GM23248 (cell line): ENCODE results near the gene KCND3. TPM values are rescaled to one million over a fixed set of nuclear protein-coding genes. Genes with fewer than 3 reads are reported as not detected.

Source experiments
- DNase-seq: peaks from one replicate; pipeline ENCODE4 v3.0.0-alpha.2; 2015
- H2AFZ ChIP-seq: fragments of 200-600 bp; sonication (generic); 2 replicates; pipeline ENCODE4 v1.6.1; 2016; ENCODE audit warnings: antibody characterized with exemption
- H3F3A ChIP-seq: fragments of 200-600 bp; sonication (generic); 2 replicates; pipeline ENCODE4 v1.6.1; 2016; ENCODE audit warnings: mild to moderate bottlenecking, antibody characterized with exemption, mixed run types; ENCODE audit not compliant: insufficient read depth
- H3K27ac ChIP-seq: fragments of 200-600 bp; sonication (generic); 2 replicates; pipeline ENCODE4 v1.5.1; 2016; ENCODE audit warnings: mild to moderate bottlenecking
- H3K27me3 ChIP-seq: fragments of 200-600 bp; sonication (generic); replicated peaks from 2 replicates; pipeline ENCODE4 v1.6.1; 2016; ENCODE audit warnings: mild to moderate bottlenecking; ENCODE audit not compliant: insufficient read depth
- H3K36me3 ChIP-seq: fragments of 200-600 bp; sonication (generic); 2 replicates; pipeline ENCODE4 v1.6.1; 2016; ENCODE audit warnings: low read depth, mild to moderate bottlenecking
- H3K4me1 ChIP-seq: fragments of 200-600 bp; sonication (generic); 2 replicates; pipeline ENCODE4 v1.6.1; 2016; ENCODE audit warnings: mild to moderate bottlenecking; ENCODE audit not compliant: insufficient read depth
- H3K4me2 ChIP-seq: fragments of 200-600 bp; sonication (generic); one replicate; pipeline ENCODE4 v1.6.1; 2016; ENCODE audit warnings: mild to moderate bottlenecking; ENCODE audit not compliant: unreplicated experiment
- H3K4me3 ChIP-seq: fragments of 200-600 bp; sonication (generic); 2 replicates; pipeline ENCODE4 v1.5.1; 2016; ENCODE audit warnings: mild to moderate bottlenecking
- H3K79me2 ChIP-seq: fragments of 200-600 bp; sonication (generic); 2 replicates; pipeline ENCODE4 v1.6.1; 2016; ENCODE audit warnings: mild to moderate bottlenecking; ENCODE audit not compliant: insufficient read depth
- H3K9ac ChIP-seq: fragments of 200-600 bp; sonication (generic); 2 replicates; pipeline ENCODE4 v1.6.1; 2016; ENCODE audit warnings: mild to moderate bottlenecking
- H3K9me2 ChIP-seq: fragments of 200-600 bp; sonication (generic); 2 replicates; pipeline ENCODE4 v1.6.1; 2016; ENCODE audit warnings: mixed run types, mild to moderate bottlenecking, moderate library complexity; ENCODE audit not compliant: insufficient read depth
- H3K9me3 ChIP-seq: fragments of 200-600 bp; sonication (generic); one replicate; pipeline ENCODE4 v1.6.1; 2017; ENCODE audit warnings: low read depth
- H4K20me1 ChIP-seq: fragments of 200-600 bp; sonication (generic); 2 replicates; pipeline ENCODE4 v1.6.0; 2016; ENCODE audit not compliant: insufficient read depth
- EZH2 ChIP-seq: fragments of 200-600 bp; sonication (generic); IDR thresholded peaks from 2 replicates; pipeline ENCODE4 v1.6.1; 2018; ENCODE audit warnings: antibody characterized with exemption, mild to moderate bottlenecking; ENCODE audit not compliant: insufficient read depth, poor library complexity, severe bottlenecking
- EZH2phosphoT487 ChIP-seq: fragments of 200-600 bp; sonication (generic); IDR thresholded peaks from 2 replicates; pipeline ENCODE4 v1.6.1; 2018; ENCODE audit warnings: antibody characterized with exemption, moderate library complexity, mild to moderate bottlenecking, low read depth; ENCODE audit not compliant: insufficient read depth
- WGBS, 2 experiments: methylation state at CpG; one replicate each; pipeline ENCODE4 v1.1.6; 2015 to 2017; ENCODE audit warnings: low lambda C conversion rate in 2 of 2, low coverage in 1 of 2; ENCODE audit errors: missing lambda C conversion rate in 2 of 2; 5-methylcytosine and 5-hydroxymethylcytosine counted together
- in situ Hi-C: fragments of 300-500 bp; cut with MboI; formaldehyde crosslinking; loops from 2 replicates; pipeline ENCODE4 v1.15.0; 2020
- polyA plus RNA-seq: library from polyadenylated mRNA; unstranded; fragments of >200 nt; fragmentation: Nextera tagmentation; extraction: Ambion mirVana; gene quantifications from 2 replicates; pipeline ENCODE4 v1.2.1, GENCODE V29; 2016
- total RNA-seq: library from RNA; depleted of rRNA; stranded (reverse); fragments of >200 nt; shearing (Covaris generic); gene quantifications from 2 replicates; pipeline ENCODE4 v1.2.3, GENCODE V29; 2014

Gene KCND3
- total and polyA plus RNA-seq, 2 experiments from 2014 or later = 0.08 to 0.22 TPM

DNA sequence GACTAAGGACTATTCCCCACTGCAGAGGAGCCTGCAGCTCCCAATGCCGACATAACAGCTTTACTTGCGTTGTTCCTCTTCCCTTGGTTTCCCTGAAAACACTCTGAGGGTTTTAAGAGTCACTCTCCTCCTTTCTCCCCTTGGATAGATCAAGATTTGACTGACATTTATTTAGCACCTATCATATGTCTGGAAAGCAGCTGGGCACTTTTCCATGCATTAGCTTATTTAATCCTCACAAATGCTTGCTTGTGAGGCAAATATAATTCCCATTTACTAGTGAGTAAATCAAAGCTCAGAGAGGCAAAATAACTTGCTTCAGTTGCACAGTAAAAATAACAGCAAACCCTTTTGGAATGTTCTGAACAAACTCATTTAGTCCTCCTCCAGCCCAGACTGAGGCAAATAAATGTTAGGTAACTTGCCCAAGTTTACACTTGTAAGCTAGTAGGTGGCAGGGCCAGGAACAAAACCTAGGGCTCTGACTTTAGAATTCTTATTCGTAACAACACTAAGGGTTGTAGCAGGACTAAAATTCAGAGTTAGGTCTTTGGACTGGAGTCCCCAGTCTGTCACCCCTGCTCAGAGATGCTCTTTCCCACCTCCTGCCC, 81.4 kb downstream of the KCND3 start:
- in situ Hi-C loops = no loop called here
- no peak overlapping the region for H3K9ac ChIP-seq
- H3K9me2 ChIP-seq = no peaks in the 10 kb centered on the region
- no peaks in the 10 kb centered on the region for H3K79me2 ChIP-seq
- H3K27ac ChIP-seq = no peak overlapping the region
- no peak for TF ChIP-seq EZH2phosphoT487
- TF ChIP-seq EZH2 = no peak
- WGBS, 2 experiments = 56 to 61% methylated on average over 3 of the region's 3 CpGs
- H3K4me1 ChIP-seq = no peaks in the 10 kb centered on the region
- no peaks in the 10 kb centered on the region for H3K36me3 ChIP-seq
- no peaks in the 10 kb centered on the region for H3K27me3 ChIP-seq
- H2AFZ ChIP-seq = no peak overlapping the region
- no peaks in the 10 kb centered on the region for H3K9me3 ChIP-seq
- no peaks in the 10 kb centered on the region for H4K20me1 ChIP-seq
- no peak overlapping the region for H3K4me3 ChIP-seq
- DNase-seq = no peak
- no peaks in the 10 kb centered on the region for H3F3A ChIP-seq
- no peak overlapping the region for H3K4me2 ChIP-seq

DNA sequence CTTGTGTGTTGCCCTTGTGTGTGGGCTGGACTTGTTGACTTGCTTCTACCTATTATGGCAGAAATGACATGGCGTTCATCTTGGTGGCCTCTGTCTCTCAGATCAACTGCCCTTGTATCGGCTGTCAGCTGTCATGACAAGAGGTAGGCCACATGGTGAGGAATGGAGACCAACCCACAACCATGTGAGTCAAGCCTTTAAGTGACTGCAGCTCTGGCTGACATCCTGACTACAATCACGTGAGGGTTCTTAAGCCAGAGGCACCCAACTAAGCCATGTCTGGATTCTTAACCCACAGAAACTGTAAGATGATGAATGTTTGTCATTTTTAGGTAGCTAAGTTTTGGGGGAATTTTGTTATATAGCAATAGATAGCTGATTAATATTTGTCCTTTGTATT, 82.1 kb downstream of the KCND3 start:
- no peak for TF ChIP-seq EZH2
- no peak for TF ChIP-seq EZH2phosphoT487
- Histone ChIP-seq H3K79me2 (no peaks in the 10 kb centered on the region), H2AFZ (no peak overlapping the region), H4K20me1 (no peaks in the 10 kb centered on the region), H3K9me3 (no peaks in the 10 kb centered on the region), H3K9ac (no peak overlapping the region), H3K9me2 (no peaks in the 10 kb centered on the region), H3K4me1 (no peaks in the 10 kb centered on the region), H3K27me3 (no peaks in the 10 kb centered on the region), H3K36me3 (no peaks in the 10 kb centered on the region), H3K27ac (no peak overlapping the region), H3F3A (no peaks in the 10 kb centered on the region), H3K4me2 (no peak overlapping the region), H3K4me3 (no peak overlapping the region)
- in situ Hi-C loops = no loop called here
- WGBS, 2 experiments = 34 to 48% methylated on average over 3 of the region's 3 CpGs
- DNase-seq = no peak

DNA sequence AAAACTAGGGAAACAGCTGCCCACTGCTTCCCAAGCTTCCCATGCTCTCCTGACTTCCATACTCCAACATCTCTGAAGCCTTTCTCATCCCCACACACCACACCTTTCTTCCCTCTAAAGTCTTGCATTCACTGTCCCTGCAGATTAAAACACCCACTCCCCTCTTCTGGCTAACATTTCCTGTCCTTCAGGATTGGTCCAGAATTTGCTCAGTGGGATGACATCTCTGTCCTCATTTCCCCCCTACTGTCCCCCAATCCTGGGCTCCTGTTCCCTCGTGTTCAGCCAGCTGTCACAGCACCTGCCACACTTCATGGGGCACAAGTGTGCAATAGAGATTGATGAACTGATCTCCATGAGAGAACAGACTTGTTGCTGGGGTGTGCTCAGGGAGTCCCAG, 82.7 kb downstream of the KCND3 start:
- no peak overlapping the region for H3K4me3 ChIP-seq
- H3K9me3 ChIP-seq = no peaks in the 10 kb centered on the region
- no peak overlapping the region for H3K27ac ChIP-seq
- WGBS, 2 experiments = 0 to 3% methylated on average over 1 of the region's 1 CpG
- H3K36me3 ChIP-seq = no peaks in the 10 kb centered on the region
- no peak for DNase-seq
- no peaks in the 10 kb centered on the region for H3K27me3 ChIP-seq
- no peaks in the 10 kb centered on the region for H3K9me2 ChIP-seq
- no peaks in the 10 kb centered on the region for H3K79me2 ChIP-seq
- H3K4me1 ChIP-seq = no peaks in the 10 kb centered on the region
- H3F3A ChIP-seq = no peaks in the 10 kb centered on the region
- no peak overlapping the region for H2AFZ ChIP-seq
- no peak overlapping the region for H3K4me2 ChIP-seq
- no peaks in the 10 kb centered on the region for H4K20me1 ChIP-seq
- no peak overlapping the region for H3K9ac ChIP-seq
- in situ Hi-C loops = no loop called here
- TF ChIP-seq EZH2phosphoT487 (no peak), EZH2 (no peak)

DNA sequence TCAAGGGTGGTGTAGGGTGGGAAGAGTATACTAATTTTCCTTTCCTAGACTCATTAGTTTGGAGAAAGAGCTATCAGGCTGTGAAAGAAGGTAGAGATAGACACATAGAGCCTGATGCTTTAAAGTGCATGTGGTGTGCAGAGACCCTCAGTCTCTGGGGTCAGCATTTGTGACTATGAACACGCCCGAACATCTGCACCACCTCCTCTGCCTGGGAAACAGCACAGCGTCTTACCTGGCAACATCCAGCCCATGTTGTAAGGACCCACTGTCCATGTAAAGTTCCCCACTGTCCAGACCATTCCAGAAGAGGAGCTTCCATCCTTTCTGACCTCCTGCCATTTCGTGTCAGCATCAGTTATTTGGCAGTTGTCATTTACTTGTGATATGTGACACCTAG, 83.4 kb downstream of the KCND3 start:
- Histone ChIP-seq H2AFZ (no peak overlapping the region), H3K9ac (no peak overlapping the region), H3K36me3 (no peaks in the 10 kb centered on the region), H3K4me2 (no peak overlapping the region), H3F3A (no peaks in the 10 kb centered on the region), H3K4me1 (no peaks in the 10 kb centered on the region), H3K4me3 (no peak overlapping the region), H4K20me1 (no peaks in the 10 kb centered on the region), H3K79me2 (no peaks in the 10 kb centered on the region), H3K27ac (no peak overlapping the region), H3K27me3 (no peaks in the 10 kb centered on the region; the same call in 1 of the 2 replicates), H3K9me3 (no peaks in the 10 kb centered on the region), H3K9me2 (no peaks in the 10 kb centered on the region)
- 32 to 35% methylated on average over 4 of the region's 4 CpGs for WGBS, 2 experiments
- in situ Hi-C loops = no loop called here
- no peak for TF ChIP-seq EZH2phosphoT487
- no peak for TF ChIP-seq EZH2
- DNase-seq = no peak
